Gastroesophageal sphincter (tissue), 4 donors: ENCODE measurements around the gene TUBB8. TPM values are rescaled to one million over a fixed set of nuclear protein-coding genes. Genes with fewer than 3 reads are reported as not detected.

ENCODE experiments used
- ATAC-seq: fragments of 150-250 bp; one replicate; pipeline ENCODE4 v1.9.1; 2016; ENCODE audit warnings: mild to moderate bottlenecking, moderate library complexity
- H3K27ac ChIP-seq, 4 donors: fragments of 200-600 bp; sonication (generic) in 3 of 4; 1 replicate in 3 of 4; 2 replicates in 1 of 4; pipeline ENCODE4 v1.5.1; 2016 to 2019
- H3K27me3 ChIP-seq: fragments of 200-600 bp; sonication (generic); one replicate; pipeline ENCODE4 v1.5.1; 2019
- H3K36me3 ChIP-seq, 2 donors: fragments of 200-600 bp; sonication (generic); one replicate each; pipeline ENCODE4 v1.5.1; 2019; ENCODE audit warnings: control low read depth in 1 of 2
- H3K4me1 ChIP-seq, 3 donors: fragments of 200-600 bp; sonication (generic); 1 replicate in 2 of 3; 2 replicates in 1 of 3; pipeline ENCODE4 v1.5.1; 2016 to 2019; ENCODE audit warnings: control low read depth in 2 of 3
- H3K4me3 ChIP-seq, 2 donors: fragments of 200-600 bp; sonication (generic); one replicate each; pipeline ENCODE4 v1.5.1; 2019; ENCODE audit warnings: mild to moderate bottlenecking in 1 of 2, moderate library complexity in 1 of 2
- H3K9me3 ChIP-seq, 3 donors: fragments of 200-600 bp; sonication (generic); one replicate each; pipeline ENCODE4 v1.5.1; 2017 to 2019; ENCODE audit warnings: control low read depth in 2 of 3
- EP300 ChIP-seq: sonication (generic); formaldehyde crosslinking; IDR thresholded peaks from one replicate; pipeline ENCODE4 v1.6.1; 2017; ENCODE audit warnings: antibody characterized with exemption, mild to moderate bottlenecking
- POLR2A ChIP-seq, 2 donors: fragments of 450-650 bp; IDR thresholded peaks; one replicate each; pipeline ENCODE4 v1.6.1; 2017; ENCODE audit warnings: antibody characterized with exemption in 2 of 2, mild to moderate bottlenecking in 2 of 2, moderate library complexity in 1 of 2
- POLR2AphosphoS5 ChIP-seq: sonication (generic); formaldehyde crosslinking; IDR thresholded peaks from one replicate; pipeline ENCODE4 v1.6.1; 2017; ENCODE audit warnings: antibody characterized with exemption
- WGBS, 2 donors: methylation state at CpG; one replicate each; pipeline ENCODE4 v1.1.5; 2018; ENCODE audit warnings: low coverage in 1 of 2; 5-methylcytosine and 5-hydroxymethylcytosine counted together
- total RNA-seq, 4 donors: library from RNA; depleted of rRNA; stranded (reverse); fragments of >200 nt; gene quantifications; one replicate each; pipeline ENCODE4 v1.1.0, GENCODE V29; 2016
- TF ChIP-seq, protein P1 (sequence below), 4 experiments: fragments of 200-600 bp in 2 of 4; fragments of 450-650 bp in 2 of 4; sonication (generic) in 1 of 4; IDR thresholded peaks; one replicate each; pipeline ENCODE4 v1.5.1; 2017 to 2019; ENCODE audit warnings: antibody characterized with exemption in 4 of 4, mild to moderate bottlenecking in 2 of 4, moderate library complexity in 2 of 4

TUBB8 gene
- total RNA-seq, 4 donors from 2014 or later: not detected

GRCh38 chr10:92153-92552, 43.1 kb upstream of the TUBB8 start:
- WGBS, 2 donors: 100% methylated on average over 2 of the region's 4 CpGs; no CpG with 5 or more reads in 1 of the 2 donors
- Histone ChIP-seq H3K27me3 (no peaks in the 10 kb centered on the region), H3K9me3 (peaks cover 0 to 19% (median 0%) of the 10 kb centered on the region in 3 donors), H3K27ac (no peak overlapping the region), H3K4me1 (no peaks in the 10 kb centered on the region), H3K4me3 (no peak overlapping the region), H3K36me3 (no peaks in the 10 kb centered on the region)
- no peak for TF ChIP-seq EP300
- TF ChIP-seq, protein P1, sequence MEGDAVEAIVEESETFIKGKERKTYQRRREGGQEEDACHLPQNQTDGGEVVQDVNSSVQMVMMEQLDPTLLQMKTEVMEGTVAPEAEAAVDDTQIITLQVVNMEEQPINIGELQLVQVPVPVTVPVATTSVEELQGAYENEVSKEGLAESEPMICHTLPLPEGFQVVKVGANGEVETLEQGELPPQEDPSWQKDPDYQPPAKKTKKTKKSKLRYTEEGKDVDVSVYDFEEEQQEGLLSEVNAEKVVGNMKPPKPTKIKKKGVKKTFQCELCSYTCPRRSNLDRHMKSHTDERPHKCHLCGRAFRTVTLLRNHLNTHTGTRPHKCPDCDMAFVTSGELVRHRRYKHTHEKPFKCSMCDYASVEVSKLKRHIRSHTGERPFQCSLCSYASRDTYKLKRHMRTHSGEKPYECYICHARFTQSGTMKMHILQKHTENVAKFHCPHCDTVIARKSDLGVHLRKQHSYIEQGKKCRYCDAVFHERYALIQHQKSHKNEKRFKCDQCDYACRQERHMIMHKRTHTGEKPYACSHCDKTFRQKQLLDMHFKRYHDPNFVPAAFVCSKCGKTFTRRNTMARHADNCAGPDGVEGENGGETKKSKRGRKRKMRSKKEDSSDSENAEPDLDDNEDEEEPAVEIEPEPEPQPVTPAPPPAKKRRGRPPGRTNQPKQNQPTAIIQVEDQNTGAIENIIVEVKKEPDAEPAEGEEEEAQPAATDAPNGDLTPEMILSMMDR (IDR thresholded peaks at IDR 0.05): no peak
- no peak for TF ChIP-seq POLR2AphosphoS5
- TF ChIP-seq POLR2A (IDR thresholded peaks at IDR 0.05): no peak
- no peak for ATAC-seq

- H3K4me1 ChIP-seq: no peaks in the 10 kb centered on the region
- no peaks in the 10 kb centered on the region for H3K36me3 ChIP-seq
- no peak overlapping the region for H3K4me3 ChIP-seq
- ATAC-seq: no peak
- 57 to 92% methylated on average over 1 to 4 of the region's 8 CpGs for WGBS, 2 donors
- H3K9me3 ChIP-seq: peaks cover 0 to 14% (median 0%) of the 10 kb centered on the region in 3 donors
- H3K27me3 ChIP-seq: no peaks in the 10 kb centered on the region
- TF ChIP-seq EP300 (no peak), POLR2AphosphoS5 (no peak), POLR2A (IDR thresholded peaks at IDR 0.05) (no peak)
- TF ChIP-seq, protein P1 (IDR thresholded peaks at IDR 0.05): no peak
- H3K27ac ChIP-seq: no peak overlapping the region
Observed at GRCh38 chr10:91313-91712, 42.2 kb upstream of the TUBB8 start.

- no peak overlapping the region for H3K27ac ChIP-seq
- TF ChIP-seq POLR2AphosphoS5 (no peak), EP300 (no peak), POLR2A (IDR thresholded peaks at IDR 0.05) (no peak)
- TF ChIP-seq, protein P1 (IDR thresholded peaks at IDR 0.05): no peak
- no peaks in the 10 kb centered on the region for H3K27me3 ChIP-seq
- WGBS, 2 donors: 83 to 100% methylated on average over 1 of the region's 1 CpG
- ATAC-seq: no peak
- no peaks in the 10 kb centered on the region for H3K4me1 ChIP-seq
- H3K9me3 ChIP-seq: peaks cover 0 to 5% (median 0%) of the 10 kb centered on the region in 3 donors
- H3K4me3 ChIP-seq: no peak overlapping the region
- H3K36me3 ChIP-seq: no peaks in the 10 kb centered on the region
Observed at GRCh38 chr10:90161-90560, 41.1 kb upstream of the TUBB8 start.

GRCh38 chr10:89248-89647, 40.2 kb upstream of the TUBB8 start:
- no peaks in the 10 kb centered on the region for H3K4me1 ChIP-seq
- H3K36me3 ChIP-seq: no peaks in the 10 kb centered on the region
- H3K27me3 ChIP-seq: no peaks in the 10 kb centered on the region
- no peak for TF ChIP-seq EP300
- TF ChIP-seq, protein P1 (IDR thresholded peaks at IDR 0.05): no peak
- TF ChIP-seq POLR2A (IDR thresholded peaks at IDR 0.05): no peak
- no peak for TF ChIP-seq POLR2AphosphoS5
- 42 to 57% methylated on average over 2 of the region's 2 CpGs for WGBS, 2 donors
- no peaks in the 10 kb centered on the region for H3K9me3 ChIP-seq
- H3K4me3 ChIP-seq: no peak overlapping the region
- H3K27ac ChIP-seq: no peak overlapping the region
- no peak for ATAC-seq

DNA sequence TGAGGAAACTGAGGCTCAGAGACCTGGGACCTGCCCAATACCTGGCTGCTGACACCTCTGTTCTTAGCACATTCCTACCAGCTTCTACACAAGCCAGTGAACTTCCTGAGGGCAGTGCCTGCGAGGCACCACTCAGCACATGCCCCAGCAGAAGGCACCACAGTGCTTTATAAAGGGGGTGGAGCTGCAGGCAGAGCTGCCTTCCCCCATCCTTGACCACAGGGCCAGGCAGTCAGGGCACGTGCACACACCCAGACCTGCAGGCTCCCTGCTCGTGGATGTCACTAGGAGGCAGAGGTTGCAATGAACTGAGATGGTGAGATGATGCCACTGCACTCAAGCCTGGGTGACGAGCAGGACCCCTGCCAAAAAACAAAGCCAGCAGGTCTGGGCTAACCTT, 39.2 kb upstream of the TUBB8 start:
- 41 to 90% methylated on average over 2 to 3 of the region's 4 CpGs for WGBS, 2 donors
- Histone ChIP-seq H3K4me1 (no peaks in the 10 kb centered on the region), H3K27me3 (no peaks in the 10 kb centered on the region), H3K36me3 (no peaks in the 10 kb centered on the region), H3K4me3 (no peak overlapping the region), H3K27ac (no peak overlapping the region), H3K9me3 (no peaks in the 10 kb centered on the region)
- no peak for TF ChIP-seq POLR2AphosphoS5
- TF ChIP-seq, protein P1 (IDR thresholded peaks at IDR 0.05): no peak
- no peak for TF ChIP-seq EP300
- no peak for TF ChIP-seq POLR2A (IDR thresholded peaks at IDR 0.05)
- no peak for ATAC-seq
